B cell (primary cell): ENCODE results near the gene RALGAPB. TPM values are rescaled to one million over a fixed set of nuclear protein-coding genes. Genes with fewer than 3 reads are reported as not detected.

Experiments
- ATAC-seq: fragments of 200-7000 bp; cut with Tn5 transposase; one replicate; pipeline ENCODE4 v1.10.0; 2021; ENCODE audit warnings: low read depth, mild to moderate bottlenecking, moderate number of reproducible peaks, moderate library complexity
- CTCF ChIA-PET: fragments of 350-600 bp; sonication (Branson Sonifier 250); formaldehyde crosslinking; loops from one replicate; lab custom pipeline; 2021; ENCODE audit warnings: antibody characterized with exemption, inconsistent platforms; lab: Charles Lee
- POLR2A ChIA-PET: fragments of 350-600 bp; sonication (Branson Sonifier 250); formaldehyde crosslinking; loops from one replicate; lab custom pipeline; 2021; ENCODE audit warnings: antibody characterized with exemption; lab: Charles Lee
- DNase-seq: peaks from one replicate; pipeline ENCODE4 v3.0.0; 2013
- H2AFZ ChIP-seq: 2 replicates; pipeline ENCODE4 v1.6.1; 2012; ENCODE audit warnings: mild to moderate bottlenecking, low read depth, low read length; ENCODE audit not compliant: insufficient read depth, poor library complexity, severe bottlenecking
- H3K27ac ChIP-seq, 2 donors: 1 replicate in 1 of 2; 2 replicates in 1 of 2; pipeline ENCODE4 v1.5.1; 2012 to 2013; ENCODE audit warnings: low read length in 2 of 2, mild to moderate bottlenecking in 2 of 2, moderate library complexity in 1 of 2
- H3K27me3 ChIP-seq, 4 experiments: fragments of 200-600 bp in 1 of 4; sonication (generic) in 1 of 4; replicated peaks in 1 of 4; 1 replicate in 2 of 4; 2 replicates in 2 of 4; pipeline versions ENCODE4 v1.6.1 to v1.7.0; 2013 to 2016; ENCODE audit warnings: low read length in 3 of 4, mild to moderate bottlenecking in 2 of 4, mixed read lengths in 1 of 4, moderate library complexity in 1 of 4; ENCODE audit not compliant: insufficient read depth in 4 of 4, control insufficient read depth in 3 of 4; ENCODE audit errors: control extremely low read depth in 1 of 4
- H3K36me3 ChIP-seq, 2 experiments: replicated peaks in 1 of 2; 1 replicate in 1 of 2; 2 replicates in 1 of 2; pipeline versions ENCODE4 v1.6.1 to v1.7.1; 2013; ENCODE audit warnings: low read length in 1 of 2; ENCODE audit not compliant: insufficient read depth in 2 of 2, control insufficient read depth in 1 of 2; ENCODE audit errors: control extremely low read depth in 1 of 2, extremely low read depth in 1 of 2
- H3K4me1 ChIP-seq, 2 donors: fragments of 200-600 bp in 1 of 2; sonication (generic) in 1 of 2; 1 replicate in 1 of 2; 2 replicates in 1 of 2; pipeline versions ENCODE4 v1.5.1 to v1.6.1; 2013 to 2017; ENCODE audit warnings: low read length in 2 of 2; ENCODE audit not compliant: control insufficient read depth in 2 of 2, insufficient read depth in 2 of 2
- H3K4me2 ChIP-seq: replicated peaks from 2 replicates; pipeline ENCODE3; 2012; ENCODE audit warnings: mild to moderate bottlenecking, low read depth, low read length; ENCODE audit not compliant: poor library complexity, severe bottlenecking
- H3K4me3 ChIP-seq, 5 experiments: fragments of 200-600 bp in 1 of 5; sonication (generic) in 1 of 5; 1 replicate in 3 of 5; 2 replicates in 2 of 5; pipeline versions ENCODE4 v1.5.1 to v1.7.0; 2011 to 2016; ENCODE audit warnings: low read length in 4 of 5, mild to moderate bottlenecking in 4 of 5, low read depth in 2 of 5, control low read depth in 1 of 5, moderate library complexity in 1 of 5; ENCODE audit not compliant: insufficient read depth in 1 of 5; ENCODE audit errors: control extremely low read depth in 1 of 5, extremely low read depth in 1 of 5
- H3K79me2 ChIP-seq: fragments of 200-600 bp; sonication (generic); one replicate; pipeline ENCODE4 v1.6.0; 2016; ENCODE audit warnings: low read length; ENCODE audit not compliant: control insufficient read depth, insufficient read depth
- H3K9ac ChIP-seq: fragments of 200-600 bp; sonication (generic); 2 replicates; pipeline ENCODE4 v1.6.1; 2017; ENCODE audit warnings: mild to moderate bottlenecking, low read length, moderate library complexity
- H3K9me3 ChIP-seq, 3 donors: one replicate each; pipeline versions ENCODE4 v1.6.1 to v1.7.1; 2013; ENCODE audit warnings: low read length in 2 of 3; ENCODE audit not compliant: control insufficient read depth in 2 of 3, insufficient read depth in 1 of 3; ENCODE audit errors: control extremely low read depth in 1 of 3
- H4K20me1 ChIP-seq: 2 replicates; pipeline ENCODE4 v1.6.0; 2012; ENCODE audit warnings: mild to moderate bottlenecking, low read length; ENCODE audit not compliant: insufficient read depth, control insufficient read depth, poor library complexity, severe bottlenecking
- H3K27ac Mint-ChIP-seq: one replicate; pipeline ENCODE4 v1.8.0; 2021; ENCODE audit warnings: mixed read lengths
- H3K27me3 Mint-ChIP-seq: one replicate; pipeline ENCODE4 v1.8.0; 2021; ENCODE audit warnings: mixed read lengths
- H3K4me1 Mint-ChIP-seq: one replicate; pipeline ENCODE4 v1.8.0; 2021; ENCODE audit warnings: mixed read lengths
- H3K4me3 Mint-ChIP-seq: one replicate; pipeline ENCODE4 v1.8.0; 2021; ENCODE audit warnings: mixed read lengths
- H3K9me3 Mint-ChIP-seq: one replicate; pipeline ENCODE4 v1.8.0; 2022; ENCODE audit warnings: mixed read lengths; ENCODE audit not compliant: insufficient read depth
- EZH2 ChIP-seq: IDR thresholded peaks from 2 replicates; pipeline ENCODE4 v1.6.1; 2012; ENCODE audit warnings: borderline replicate concordance, low read depth, mild to moderate bottlenecking, moderate library complexity, low read length; ENCODE audit not compliant: insufficient read depth, poor library complexity, severe bottlenecking
- WGBS: methylation state at CpG from one replicate; pipeline ENCODE4 v1.1.5; 2013; ENCODE audit warnings: missing lambda C conversion rate; ENCODE audit not compliant: insufficient coverage; 5-methylcytosine and 5-hydroxymethylcytosine counted together
- intact Hi-C: fragments of 100-400 bp; cut with micrococcal nuclease; formaldehyde crosslinking; loops from one replicate; pipeline ENCODE4 v1.10.0; 2022
- polyA plus RNA-seq: library from polyadenylated mRNA; depleted of rRNA; stranded (reverse); fragments of >200 nt; gene quantifications from 2 replicates; pipeline ENCODE4 v1.2.3, GENCODE V29; 2012
- total RNA-seq, 2 donors: library from RNA; stranded (reverse); fragments of 120-200 nt in 1 of 2; gene quantifications; 1 replicate in 1 of 2; 2 replicates in 1 of 2; pipeline versions ENCODE4 v1.2.3 to v1.2.4, GENCODE V29; 2013 to 2022
- TF ChIP-seq, protein P1 (sequence below): fragments of 200-600 bp; IDR thresholded peaks from one replicate; pipeline ENCODE4 v1.8.0; 2022; ENCODE audit warnings: antibody characterized with exemption, mild to moderate bottlenecking

The RALGAPB gene
- total and polyA plus RNA-seq, 2 donors (not counting 1 experiment from before 2014, with no cell fraction given): 15.0 to 58.3 TPM

- H4K20me1 ChIP-seq: no peaks in the 10 kb centered on the region
- H3K79me2 ChIP-seq: no peaks in the 10 kb centered on the region
- no peak overlapping the region for H3K9ac ChIP-seq
- no peaks in the 10 kb centered on the region for H3K4me1 Mint-ChIP-seq
- no peak overlapping the region for H3K4me3 ChIP-seq
- TF ChIP-seq EZH2: no peak
- TF ChIP-seq, protein P1, sequence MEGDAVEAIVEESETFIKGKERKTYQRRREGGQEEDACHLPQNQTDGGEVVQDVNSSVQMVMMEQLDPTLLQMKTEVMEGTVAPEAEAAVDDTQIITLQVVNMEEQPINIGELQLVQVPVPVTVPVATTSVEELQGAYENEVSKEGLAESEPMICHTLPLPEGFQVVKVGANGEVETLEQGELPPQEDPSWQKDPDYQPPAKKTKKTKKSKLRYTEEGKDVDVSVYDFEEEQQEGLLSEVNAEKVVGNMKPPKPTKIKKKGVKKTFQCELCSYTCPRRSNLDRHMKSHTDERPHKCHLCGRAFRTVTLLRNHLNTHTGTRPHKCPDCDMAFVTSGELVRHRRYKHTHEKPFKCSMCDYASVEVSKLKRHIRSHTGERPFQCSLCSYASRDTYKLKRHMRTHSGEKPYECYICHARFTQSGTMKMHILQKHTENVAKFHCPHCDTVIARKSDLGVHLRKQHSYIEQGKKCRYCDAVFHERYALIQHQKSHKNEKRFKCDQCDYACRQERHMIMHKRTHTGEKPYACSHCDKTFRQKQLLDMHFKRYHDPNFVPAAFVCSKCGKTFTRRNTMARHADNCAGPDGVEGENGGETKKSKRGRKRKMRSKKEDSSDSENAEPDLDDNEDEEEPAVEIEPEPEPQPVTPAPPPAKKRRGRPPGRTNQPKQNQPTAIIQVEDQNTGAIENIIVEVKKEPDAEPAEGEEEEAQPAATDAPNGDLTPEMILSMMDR: no peak
- ChIA-PET POLR2A (no interaction called here), CTCF (no interaction called here)
- H3K4me2 ChIP-seq: no peak overlapping the region
- no peak overlapping the region for H3K27ac Mint-ChIP-seq
- H3K9me3 Mint-ChIP-seq: no peaks in the 10 kb centered on the region
- H3K36me3 ChIP-seq: peaks cover 18 to 91% of the 10 kb centered on the region in 2 experiments
- no peaks in the 10 kb centered on the region for H3K4me1 ChIP-seq
- no peak overlapping the region for H3K27ac ChIP-seq
- no peak overlapping the region for H2AFZ ChIP-seq
- H3K9me3 ChIP-seq: no peaks in the 10 kb centered on the region
- no peak for ATAC-seq
- H3K27me3 Mint-ChIP-seq: no peaks in the 10 kb centered on the region
- H3K27me3 ChIP-seq: no peaks in the 10 kb centered on the region
- WGBS: 100% methylated on average over 1 of the region's 2 CpGs
- DNase-seq: no peak
- H3K4me3 Mint-ChIP-seq: no peak overlapping the region
- intact Hi-C loops: no loop called here
Measured at GRCh38 chr20:38554986-38555385, 82.3 kb downstream of the RALGAPB start.

DNA sequence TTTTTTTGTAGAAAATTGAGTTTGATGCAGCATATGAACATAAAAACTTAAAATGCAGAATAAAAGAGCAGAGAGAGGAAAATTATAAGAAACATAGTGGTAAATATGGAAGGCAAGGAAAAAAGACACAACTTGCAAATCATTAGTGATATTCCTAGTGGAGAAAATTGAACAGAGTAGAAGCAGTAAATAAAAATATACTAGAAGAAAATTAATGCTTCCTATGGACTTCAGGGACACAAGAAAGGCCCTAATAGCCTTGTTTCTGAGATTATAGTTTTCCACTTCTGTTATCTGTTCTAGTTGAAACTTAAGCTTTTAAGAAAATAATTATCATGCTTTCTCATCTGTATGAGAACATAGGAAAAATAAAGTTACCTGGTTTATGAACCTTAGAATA lies 82.8 kb downstream of the RALGAPB start:
- intact Hi-C loops: no loop called here
- TF ChIP-seq, protein P1: no peak
- TF ChIP-seq EZH2: no peak
- H3K27ac Mint-ChIP-seq: no peak overlapping the region
- DNase-seq (no peak), ATAC-seq (no peak)
- Histone ChIP-seq H3K4me2 (no peak overlapping the region), H3K79me2 (no peaks in the 10 kb centered on the region), H3K4me1 (no peaks in the 10 kb centered on the region), H4K20me1 (no peaks in the 10 kb centered on the region), H3K27ac (no peak overlapping the region), H3K27me3 (no peaks in the 10 kb centered on the region), H3K9me3 (no peaks in the 10 kb centered on the region), H3K36me3 (peaks cover 17 to 93% of the 10 kb centered on the region in 2 experiments), H3K9ac (no peak overlapping the region), H2AFZ (no peak overlapping the region), H3K4me3 (no peak overlapping the region)
- H3K27me3 Mint-ChIP-seq: no peaks in the 10 kb centered on the region
- no peaks in the 10 kb centered on the region for H3K9me3 Mint-ChIP-seq
- no peaks in the 10 kb centered on the region for H3K4me1 Mint-ChIP-seq
- ChIA-PET POLR2A (no interaction called here), CTCF (no interaction called here)
- no peak overlapping the region for H3K4me3 Mint-ChIP-seq
